NCI-H2196 (cell line): ENCODE results near the gene ZBTB20.
"Not testable (repeated sequence)": the region's sequence is repeated elsewhere in the genome, so short reads cannot be mapped to it uniquely, and the experiment has no call there.

Source experiments
- DNase-seq: peaks from one replicate; lab custom pipeline; 2025; ENCODE audit not compliant: unreplicated experiment; lab: John Stamatoyannopoulos, UW

Gene ZBTB20

DNA sequence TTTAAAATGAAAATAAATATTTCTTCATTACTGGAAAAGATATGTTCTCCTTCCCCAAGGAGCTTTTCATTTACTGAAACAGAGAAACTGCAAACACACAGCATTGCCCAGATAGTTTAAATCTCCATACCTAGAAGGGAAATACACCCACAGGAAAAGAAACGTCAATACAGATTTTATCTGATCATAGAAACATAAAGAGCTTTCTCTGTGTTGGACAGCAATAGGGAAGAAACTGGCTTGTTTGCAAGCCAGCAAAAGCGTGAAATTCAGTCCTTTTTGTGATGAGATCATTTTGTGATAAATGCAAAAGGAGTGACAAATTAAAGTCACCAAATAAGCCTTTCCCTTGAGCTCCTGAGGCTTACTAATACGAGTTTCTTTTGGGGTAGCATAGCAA lies 455.2 kb downstream of the ZBTB20 start:
- no peak for DNase-seq

DNA sequence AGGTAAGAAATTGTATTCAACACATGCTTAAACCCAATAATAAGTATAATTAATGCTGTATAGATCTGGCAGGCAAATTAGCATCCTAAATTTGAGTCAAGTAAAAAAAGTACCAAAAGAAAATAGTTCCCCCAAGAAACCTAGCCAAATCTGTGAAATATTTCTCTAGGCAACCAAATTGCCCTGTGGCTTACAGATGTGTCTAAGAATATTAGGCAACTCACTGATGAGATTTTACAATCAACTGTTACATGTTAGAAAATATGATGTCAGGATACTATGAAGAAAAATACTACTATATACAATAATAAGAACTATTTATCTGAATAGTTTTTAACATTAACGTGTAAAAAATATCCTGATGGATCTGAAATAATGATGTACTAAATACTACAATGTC lies 456.2 kb downstream of the ZBTB20 start:
- DNase-seq: no peak

DNA sequence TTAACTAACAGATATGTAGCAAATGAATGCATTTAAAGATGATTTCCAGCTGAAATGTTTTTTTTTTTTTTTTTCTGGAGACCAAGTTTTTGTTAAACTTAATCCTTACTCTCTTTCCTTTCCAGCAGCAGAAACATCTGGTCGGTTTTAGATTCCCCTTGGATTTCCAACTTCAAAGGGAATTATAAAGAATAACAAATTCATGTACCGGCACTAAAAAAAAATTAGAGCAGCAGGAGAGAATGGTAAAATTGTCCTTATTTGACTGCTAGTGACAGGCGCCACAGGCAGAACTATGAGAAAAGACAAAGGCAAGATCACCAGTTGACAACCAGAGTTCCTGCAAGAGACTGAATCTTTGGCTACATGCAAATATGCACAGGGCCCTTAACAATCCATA lies 459.9 kb downstream of the ZBTB20 start:
- DNase-seq: no peak

DNA sequence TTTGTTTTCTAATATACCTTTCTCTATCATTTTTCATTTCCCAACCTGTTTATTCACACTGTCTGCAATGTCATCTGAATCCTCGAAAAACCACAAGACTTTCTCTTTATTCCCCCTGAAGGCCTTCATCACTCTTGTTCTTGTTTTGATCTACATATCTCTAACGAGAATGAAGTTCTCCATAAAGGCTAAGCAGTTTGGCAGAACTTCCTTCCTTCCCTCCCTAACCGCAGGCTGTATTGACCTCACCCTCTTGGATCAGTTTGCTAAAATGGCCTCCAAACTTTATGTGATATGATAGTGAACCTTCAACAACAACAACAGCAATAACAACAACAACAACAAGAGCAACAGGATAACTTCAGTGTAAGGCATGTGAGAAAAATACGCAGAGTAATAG lies 460.5 kb downstream of the ZBTB20 start:
- DNase-seq: no peak

DNA sequence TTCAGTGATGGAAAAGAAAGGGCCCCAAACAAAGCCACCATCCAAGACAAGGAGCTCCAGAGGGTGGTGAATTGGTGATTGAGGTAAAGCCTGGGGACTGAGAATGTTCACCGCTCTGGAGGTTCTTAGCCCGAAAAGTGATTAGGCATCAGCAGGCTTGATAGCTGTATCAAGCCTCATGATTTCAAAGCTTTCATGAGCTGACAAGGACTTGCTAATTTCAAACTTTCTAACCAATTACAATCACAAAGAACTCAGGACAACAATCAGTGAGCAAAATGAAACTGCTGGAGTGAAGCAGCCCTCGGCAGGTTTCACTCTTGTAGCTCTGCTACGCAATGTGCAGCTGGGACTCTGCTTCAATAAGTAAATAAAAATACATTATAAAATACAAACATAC lies 461.9 kb downstream of the ZBTB20 start:
- DNase-seq: no peak

DNA sequence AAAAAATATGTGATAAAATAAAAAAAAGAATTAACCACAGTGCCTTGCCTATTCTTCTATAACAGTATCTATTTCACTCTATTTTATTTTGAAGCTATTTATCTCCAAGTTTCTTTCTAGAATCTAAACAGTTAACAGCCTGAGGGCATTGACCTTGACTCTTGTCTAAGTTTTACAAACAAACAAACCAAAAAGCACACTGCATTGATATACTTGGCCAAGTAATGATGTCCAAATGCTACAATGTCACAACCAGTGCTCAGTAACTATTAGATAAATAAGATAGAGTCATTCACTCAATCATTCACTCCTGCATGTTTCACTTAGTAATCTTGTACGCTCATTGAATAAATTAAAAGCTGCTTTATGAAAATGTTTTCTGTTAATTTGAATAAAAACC lies 466.8 kb downstream of the ZBTB20 start:
- DNase-seq: no peak

DNA sequence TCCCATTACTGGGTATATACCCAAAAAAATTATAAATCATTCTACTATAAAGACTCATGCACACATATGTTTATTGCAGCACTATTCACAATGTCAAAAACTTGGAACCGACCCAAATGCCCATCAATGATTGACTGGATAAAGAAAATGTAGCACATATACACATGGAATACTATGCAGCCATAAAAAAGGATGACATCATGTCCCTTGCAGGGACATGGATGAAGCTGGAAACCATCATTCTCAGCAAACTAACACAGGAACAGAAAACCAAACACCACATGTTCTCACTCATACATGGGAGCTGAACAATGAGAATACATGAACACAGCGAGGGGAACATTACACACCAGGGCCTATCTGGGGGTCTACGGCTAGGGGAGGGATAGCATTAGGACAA lies 467.3 kb downstream of the ZBTB20 start:
- DNase-seq: not testable (repeated sequence)

DNA sequence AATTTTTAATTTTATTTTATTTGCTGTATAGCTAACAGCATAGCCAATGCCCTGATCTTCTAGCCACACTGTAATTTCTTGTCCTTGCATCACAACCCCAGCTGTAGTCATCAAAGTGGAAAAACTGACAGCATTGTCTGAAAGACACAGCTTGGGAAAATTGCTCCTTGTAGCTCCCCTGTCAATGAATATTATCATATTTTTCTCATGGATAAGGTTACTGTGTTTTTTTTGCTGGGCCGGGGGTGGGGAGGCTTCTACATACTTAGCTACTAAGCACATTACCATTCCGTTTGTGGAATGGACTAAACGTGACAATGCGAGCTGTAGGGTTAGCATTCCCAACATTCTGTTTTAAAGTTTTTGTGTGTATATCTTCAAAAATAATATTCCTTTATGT lies 472.0 kb downstream of the ZBTB20 start:
- DNase-seq: no peak

DNA sequence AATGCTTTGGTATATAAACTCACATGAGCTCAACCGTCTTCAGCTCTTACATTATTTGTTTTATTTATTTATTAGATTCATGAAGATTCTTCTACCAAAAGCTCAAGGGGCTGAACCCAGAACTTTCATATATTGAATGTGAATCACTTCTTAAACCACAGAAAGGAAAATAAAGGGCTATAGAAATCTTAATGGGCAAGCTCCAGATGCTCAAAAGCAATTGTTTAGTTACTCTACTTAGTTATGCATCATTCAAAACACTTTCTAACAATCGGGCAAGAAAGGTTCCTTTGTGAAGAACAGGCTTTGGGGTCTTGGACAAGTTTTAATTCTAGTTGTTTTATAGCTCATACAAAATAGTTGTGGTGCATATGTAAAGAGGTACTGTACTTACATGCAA lies 473.1 kb downstream of the ZBTB20 start:
- DNase-seq: no peak

DNA sequence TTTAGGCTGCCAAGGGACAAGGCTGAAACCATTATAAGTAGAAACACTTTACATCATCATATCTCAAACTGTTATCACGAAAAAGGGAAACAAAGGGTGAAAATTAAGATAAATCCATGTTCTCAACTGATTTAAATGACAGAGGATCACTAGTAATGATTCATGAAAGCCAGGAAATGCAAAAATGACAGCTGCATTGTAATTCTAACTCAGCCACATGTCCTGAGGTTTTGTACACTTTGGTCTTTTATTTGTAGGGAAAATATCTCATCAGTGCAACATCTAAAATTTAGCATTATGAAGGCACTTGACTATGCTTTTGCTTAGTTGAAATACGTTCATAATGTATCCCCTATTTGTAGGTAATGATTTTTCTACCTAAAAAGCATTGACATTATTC lies 473.6 kb downstream of the ZBTB20 start:
- DNase-seq: no peak

DNA sequence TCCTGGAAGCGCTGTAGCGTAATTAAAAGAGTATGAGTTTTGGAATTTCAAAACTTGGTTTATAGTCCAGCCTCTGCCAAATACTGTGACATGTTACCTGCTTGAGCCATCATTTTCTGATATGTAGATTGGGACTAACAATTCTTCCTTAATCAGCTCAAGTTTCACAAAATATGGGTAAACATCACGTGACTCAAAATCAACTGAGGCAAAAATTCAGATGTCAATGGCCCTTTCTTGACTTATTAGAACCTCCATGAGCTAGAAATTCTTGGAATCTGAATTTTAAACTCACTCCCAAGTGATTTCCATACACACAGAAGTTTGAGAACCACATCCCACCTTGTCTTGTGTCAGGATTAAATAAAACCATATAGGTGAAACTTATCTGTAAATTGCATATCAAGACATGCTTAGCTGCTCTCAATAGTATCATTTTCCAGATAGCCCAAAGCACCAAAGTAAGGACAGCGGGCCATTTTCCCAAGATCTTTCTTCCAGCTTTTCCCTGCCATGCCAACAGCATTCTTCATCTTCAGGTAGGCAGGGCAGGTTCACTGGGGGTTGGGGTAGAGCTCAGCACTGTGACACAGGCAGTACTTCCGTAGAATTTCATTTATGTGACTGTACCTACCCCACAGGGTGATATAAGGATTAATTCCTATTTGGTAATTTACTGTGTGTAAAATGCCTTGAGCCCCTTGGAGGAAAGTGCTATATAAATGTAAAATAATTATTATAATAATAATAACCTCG lies 474.2 kb downstream of the ZBTB20 start:
- no peak for DNase-seq

DNA sequence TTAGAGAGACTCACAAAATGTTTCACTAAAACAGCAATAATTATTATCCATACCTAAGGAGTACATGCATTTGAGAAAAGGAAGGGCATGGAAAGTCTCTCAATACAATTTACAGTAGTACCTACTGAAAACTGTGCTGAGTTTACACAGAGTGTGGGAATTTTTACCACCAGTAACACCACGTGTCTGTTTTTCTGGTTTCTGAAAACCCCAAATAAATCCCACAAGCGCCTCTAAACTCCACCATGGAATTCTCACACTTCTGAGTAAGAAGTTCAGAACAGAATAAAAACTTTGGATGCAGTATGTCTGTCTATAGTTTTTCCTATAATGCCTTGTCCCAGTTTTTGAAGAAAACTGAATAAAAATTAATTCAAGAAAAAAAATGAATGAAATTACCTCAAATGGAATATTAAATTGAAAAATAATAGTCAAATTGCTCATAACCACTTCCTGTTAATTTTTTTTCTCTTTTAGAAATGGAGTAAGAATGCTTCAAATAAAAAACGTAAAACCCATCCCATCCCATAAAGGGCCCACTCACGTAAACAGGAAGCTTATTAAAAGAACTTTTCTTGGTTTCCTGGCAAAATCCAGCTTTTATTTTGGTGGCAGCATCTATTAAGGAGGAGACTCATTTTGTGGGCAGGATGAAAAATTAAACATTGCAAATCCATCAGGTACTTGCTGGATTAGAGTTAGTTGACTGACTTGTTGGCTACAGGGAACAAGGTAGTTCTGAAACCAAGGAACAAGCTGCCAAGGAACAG lies 475.2 kb downstream of the ZBTB20 start:
- DNase-seq: no peak

DNA sequence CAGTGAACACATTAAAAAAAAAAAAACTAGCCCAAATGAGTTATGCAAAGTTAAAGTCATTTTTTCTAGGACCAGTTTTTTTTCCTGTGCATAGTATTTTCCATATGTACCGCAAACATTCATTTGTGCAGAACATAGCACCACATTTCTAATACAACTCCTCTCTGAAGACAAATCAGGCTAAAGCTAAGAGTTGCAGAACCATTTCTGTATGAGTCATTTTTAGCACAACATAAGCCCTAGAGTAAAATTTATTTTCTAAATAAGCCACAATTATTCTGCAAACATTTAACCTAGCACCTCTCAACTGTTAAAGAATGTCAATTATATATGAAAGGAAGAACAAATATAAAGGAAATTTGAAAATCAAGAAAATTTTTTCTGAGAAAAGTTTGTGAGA lies 477.5 kb downstream of the ZBTB20 start:
- no peak for DNase-seq

DNA sequence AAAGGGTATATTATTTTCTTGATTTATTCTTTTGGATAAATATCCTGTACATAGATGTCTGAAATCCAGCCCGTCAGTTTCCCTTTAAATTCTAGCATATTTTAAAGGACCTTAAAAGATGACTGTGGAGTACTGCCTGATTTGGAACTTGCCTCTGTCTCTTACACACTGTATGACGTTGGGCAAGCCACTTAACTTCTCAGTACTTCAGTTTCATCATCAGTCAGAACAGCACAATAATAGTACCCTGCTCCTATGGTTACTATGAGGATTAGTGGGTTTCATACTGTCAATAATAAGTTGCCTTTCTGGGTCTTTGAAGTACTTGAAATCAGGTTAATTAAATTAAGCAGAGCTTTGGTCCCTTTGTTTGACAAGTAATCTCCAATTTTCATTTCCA lies 479.0 kb downstream of the ZBTB20 start:
- no peak for DNase-seq

DNA sequence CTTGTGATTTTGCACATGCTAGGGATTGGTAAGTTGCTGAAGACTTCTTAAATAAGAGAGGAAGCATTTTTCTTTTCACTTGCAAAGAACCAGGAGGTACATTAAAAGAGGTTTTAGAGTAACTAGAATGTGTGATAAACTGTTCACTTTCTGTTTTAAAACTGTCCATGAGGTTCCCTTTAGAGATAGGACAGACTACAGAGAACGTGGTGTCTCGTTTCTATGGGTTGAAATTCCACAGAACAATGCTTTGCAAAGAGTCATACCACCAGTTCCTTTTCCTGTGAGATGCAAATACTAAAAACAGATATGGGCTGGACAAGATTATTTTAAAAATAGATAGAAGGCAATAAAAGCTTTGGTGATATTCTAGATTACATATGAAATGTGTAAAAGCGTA lies 480.5 kb downstream of the ZBTB20 start:
- no peak for DNase-seq

DNA sequence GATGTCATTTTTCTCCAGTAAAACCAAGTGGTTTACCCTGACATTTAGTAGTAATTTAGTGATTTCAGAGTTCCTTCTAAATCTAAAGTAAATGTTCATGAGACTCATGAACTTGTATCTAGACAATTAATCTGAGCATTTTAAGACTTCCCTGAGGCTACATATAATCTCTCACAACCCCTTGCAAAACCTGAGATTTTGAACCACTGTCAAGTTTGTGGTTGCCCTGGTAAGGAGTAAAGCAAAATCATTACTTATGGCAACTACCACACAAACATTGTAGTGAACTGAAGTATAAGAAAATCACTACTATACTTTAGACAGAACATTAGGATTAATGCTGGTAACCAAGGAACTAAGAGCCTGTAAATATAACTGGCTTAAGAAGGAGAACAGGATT lies 483.1 kb downstream of the ZBTB20 start:
- DNase-seq: no peak

DNA sequence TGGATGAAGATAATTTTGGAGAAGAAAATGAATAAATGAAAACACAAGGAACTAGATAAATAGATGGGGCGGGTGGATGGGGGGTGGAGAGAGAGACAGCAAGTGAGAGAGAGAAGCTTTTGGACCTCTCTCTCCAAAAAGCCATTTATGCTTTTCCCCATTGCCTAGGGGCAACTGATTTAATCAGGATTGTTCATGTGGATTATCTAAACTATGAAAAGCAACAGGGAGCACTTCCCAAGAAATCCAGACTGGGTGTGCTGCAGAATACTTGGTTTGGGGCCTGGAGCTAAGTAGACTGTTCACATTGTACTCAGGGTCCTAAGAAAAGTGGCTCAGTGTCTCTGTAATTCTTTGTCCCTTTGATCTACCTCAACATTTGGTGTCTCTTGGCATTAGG lies 486.3 kb downstream of the ZBTB20 start:
- no peak for DNase-seq

DNA sequence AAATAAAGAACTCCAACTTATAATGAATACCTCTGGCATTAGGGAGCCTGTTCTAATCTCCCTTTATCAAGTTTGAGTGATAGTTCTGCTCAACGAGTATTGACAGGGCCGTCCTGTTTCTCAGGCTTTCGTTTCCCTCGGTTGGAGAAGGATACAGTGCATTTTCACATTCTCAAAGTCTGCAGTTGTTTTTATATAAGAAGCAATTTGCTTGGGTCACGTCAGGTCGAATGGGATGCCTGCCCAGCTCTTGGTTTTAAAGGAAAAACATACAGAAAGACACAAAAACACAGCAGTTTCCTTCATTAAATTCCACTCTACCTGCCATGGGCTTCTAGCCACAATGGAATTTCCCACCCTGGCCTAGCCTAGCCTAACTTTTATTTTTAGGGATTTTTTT lies 487.0 kb downstream of the ZBTB20 start:
- no peak for DNase-seq

DNA sequence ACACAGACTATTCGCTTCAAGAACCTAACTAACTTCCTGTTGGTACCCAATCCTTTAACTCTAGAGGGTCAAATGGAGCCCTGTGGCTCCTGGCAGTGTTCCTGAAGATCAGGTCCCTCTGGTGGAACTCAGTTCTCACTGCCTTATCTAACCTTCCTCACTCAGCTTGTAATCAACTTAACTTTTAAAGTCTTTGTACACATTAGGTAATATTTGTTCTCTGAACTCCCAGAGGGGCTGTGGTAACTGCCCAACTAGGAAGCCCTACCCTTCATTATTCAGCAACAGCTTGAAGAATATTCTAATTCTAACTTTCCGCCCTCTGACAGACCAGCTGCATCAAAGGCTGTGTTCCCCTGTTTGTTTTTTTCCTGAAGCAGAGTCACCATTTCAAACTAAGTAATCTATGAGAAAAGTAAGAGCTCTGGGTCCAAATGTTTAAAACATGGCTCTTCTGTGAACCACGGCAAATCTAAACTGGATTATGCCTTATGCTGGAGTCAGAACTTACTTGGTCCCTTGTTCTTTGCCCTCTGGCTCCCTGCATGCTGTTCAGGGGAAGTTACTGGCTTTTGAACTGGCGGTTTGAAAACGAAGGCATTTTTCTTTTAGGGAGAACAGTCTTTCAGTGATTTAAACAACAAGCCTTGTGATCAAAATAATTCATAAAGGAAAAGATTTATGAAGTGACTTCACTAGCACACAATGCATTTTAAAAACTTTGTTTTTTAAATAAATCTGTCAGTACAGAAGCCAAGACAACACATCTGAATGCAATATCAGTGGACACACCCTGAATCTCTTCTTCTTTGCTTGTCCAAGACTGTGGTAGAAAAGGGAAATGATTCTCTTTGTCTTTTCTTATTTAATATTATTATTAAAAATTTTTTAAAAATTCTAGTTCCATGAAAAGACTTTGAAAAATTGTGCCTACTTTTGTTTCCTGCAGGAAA lies 487.7 kb downstream of the ZBTB20 start:
- no peak for DNase-seq

DNA sequence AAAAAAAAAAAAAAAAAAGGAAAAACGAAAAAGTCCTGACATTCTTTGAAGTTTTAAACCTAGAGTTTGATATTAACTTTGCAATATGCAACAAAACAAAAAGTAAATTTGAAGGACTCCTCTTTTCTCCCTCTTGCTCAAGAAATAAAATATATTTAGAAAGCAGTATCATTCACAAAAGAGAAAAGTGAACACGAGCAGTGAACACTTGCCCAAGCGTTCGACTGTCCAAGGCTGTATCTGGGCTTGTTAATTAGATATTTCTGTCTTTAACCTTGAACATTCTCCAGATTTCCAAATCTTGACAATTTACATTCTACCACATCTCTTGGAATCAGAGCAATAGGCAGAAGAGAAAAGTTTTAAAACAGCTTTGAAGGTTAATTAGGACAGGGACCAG lies 495.5 kb downstream of the ZBTB20 start:
- DNase-seq: no peak

DNA sequence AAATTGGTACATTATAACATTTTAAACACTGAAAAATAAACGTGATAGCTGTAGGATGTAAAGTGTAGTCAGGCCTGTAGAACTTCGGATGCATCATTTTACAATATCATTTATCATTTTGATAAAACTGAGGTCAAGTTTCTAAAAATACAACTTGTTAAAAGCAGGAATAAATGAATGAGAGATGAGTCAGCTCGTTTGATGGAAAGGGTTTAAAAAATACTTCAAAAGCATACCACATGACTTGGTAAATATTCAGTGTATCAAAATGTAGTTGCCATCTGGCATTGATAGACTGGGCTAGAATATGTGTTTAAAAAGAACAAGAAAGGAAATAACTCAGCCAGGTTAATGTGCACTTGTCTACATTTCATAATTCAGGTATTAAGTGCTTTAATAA lies 496.3 kb downstream of the ZBTB20 start:
- peak; percentile 27 for DNase-seq

DNA sequence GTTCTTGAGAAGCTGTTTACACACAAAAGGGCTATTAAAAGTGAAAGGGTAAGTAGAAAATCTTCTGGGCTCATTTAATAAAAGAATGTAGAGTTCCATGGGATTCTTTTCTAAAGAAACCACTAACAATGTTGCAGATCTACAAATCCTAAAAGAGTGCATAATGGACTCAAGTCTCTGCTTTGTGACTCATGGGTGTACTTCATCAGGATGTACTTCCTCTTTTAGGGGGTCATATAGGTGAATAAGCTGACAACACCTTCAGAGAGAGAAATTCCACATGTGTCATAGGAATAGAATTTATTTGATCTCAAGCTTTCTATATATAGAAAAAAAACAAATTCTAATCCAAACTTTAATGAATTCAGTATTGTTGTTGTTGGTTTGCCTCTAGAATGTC lies 497.8 kb downstream of the ZBTB20 start:
- no peak for DNase-seq
